ENCODE results near the gene KCNK10. TPM values are rescaled to one million over a fixed set of nuclear protein-coding genes. Genes with fewer than 3 reads are reported as not detected.

The KCNK10 gene
- total RNA-seq, 1 donor = under 0.01 TPM

- TF ChIP-seq, protein P1, sequence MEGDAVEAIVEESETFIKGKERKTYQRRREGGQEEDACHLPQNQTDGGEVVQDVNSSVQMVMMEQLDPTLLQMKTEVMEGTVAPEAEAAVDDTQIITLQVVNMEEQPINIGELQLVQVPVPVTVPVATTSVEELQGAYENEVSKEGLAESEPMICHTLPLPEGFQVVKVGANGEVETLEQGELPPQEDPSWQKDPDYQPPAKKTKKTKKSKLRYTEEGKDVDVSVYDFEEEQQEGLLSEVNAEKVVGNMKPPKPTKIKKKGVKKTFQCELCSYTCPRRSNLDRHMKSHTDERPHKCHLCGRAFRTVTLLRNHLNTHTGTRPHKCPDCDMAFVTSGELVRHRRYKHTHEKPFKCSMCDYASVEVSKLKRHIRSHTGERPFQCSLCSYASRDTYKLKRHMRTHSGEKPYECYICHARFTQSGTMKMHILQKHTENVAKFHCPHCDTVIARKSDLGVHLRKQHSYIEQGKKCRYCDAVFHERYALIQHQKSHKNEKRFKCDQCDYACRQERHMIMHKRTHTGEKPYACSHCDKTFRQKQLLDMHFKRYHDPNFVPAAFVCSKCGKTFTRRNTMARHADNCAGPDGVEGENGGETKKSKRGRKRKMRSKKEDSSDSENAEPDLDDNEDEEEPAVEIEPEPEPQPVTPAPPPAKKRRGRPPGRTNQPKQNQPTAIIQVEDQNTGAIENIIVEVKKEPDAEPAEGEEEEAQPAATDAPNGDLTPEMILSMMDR (IDR thresholded peaks at IDR 0.05; ENCODE audit: extremely low read depth, low read depth, low read length) = no peak
- no peak for DNase-seq (ENCODE audit: insufficient read length, low spot score, missing footprints)
Measured at GRCh38 chr14:88208858-88209257, 114.2 kb downstream of the KCNK10 start.

GRCh38 chr14:88204221-88204620 lies 118.8 kb downstream of the KCNK10 start:
- Histone ChIP-seq H2AFZ (ENCODE audit: low read length) (no peak overlapping the region), H4K20me1 (ENCODE audit: insufficient read depth, low read length) (no peaks in the 10 kb centered on the region), H3K27ac (ENCODE audit: low read depth, low read length) (no peak overlapping the region), H3K4me1 (ENCODE audit: insufficient read depth, low read length) (no peaks in the 10 kb centered on the region), H3K36me3 (ENCODE audit: insufficient read depth, low read length) (no peaks in the 10 kb centered on the region), H3K27me3 (ENCODE audit: insufficient read depth, low read length) (no peaks in the 10 kb centered on the region), H3K9me3 (ENCODE audit: low read depth, low read length) (no peaks in the 10 kb centered on the region), H3K4me2 (ENCODE audit: insufficient read depth, low read length) (no peak overlapping the region), H3K79me2 (ENCODE audit: insufficient read depth, low read length) (no peaks in the 10 kb centered on the region), H3K4me3 (ENCODE audit: insufficient read depth, low read length) (no peak overlapping the region)
- TF ChIP-seq, protein P1 (IDR thresholded peaks at IDR 0.05; ENCODE audit: extremely low read depth, low read depth, low read length) = no peak
- no peak for DNase-seq (ENCODE audit: insufficient read length, low spot score, missing footprints)

More at GRCh38 chr14:88208858-88209257, 114.2 kb downstream of the KCNK10 start:
- Histone ChIP-seq H2AFZ (ENCODE audit: low read length) (no peak overlapping the region), H4K20me1 (ENCODE audit: insufficient read depth, low read length) (no peaks in the 10 kb centered on the region), H3K36me3 (ENCODE audit: insufficient read depth, low read length) (no peaks in the 10 kb centered on the region), H3K4me2 (ENCODE audit: insufficient read depth, low read length) (no peak overlapping the region), H3K27ac (ENCODE audit: low read depth, low read length) (no peak overlapping the region), H3K4me3 (ENCODE audit: insufficient read depth, low read length) (no peak overlapping the region), H3K9me3 (ENCODE audit: low read depth, low read length) (no peaks in the 10 kb centered on the region), H3K79me2 (ENCODE audit: insufficient read depth, low read length) (no peaks in the 10 kb centered on the region), H3K4me1 (ENCODE audit: insufficient read depth, low read length) (no peaks in the 10 kb centered on the region), H3K27me3 (ENCODE audit: insufficient read depth, low read length) (no peaks in the 10 kb centered on the region)

DNA sequence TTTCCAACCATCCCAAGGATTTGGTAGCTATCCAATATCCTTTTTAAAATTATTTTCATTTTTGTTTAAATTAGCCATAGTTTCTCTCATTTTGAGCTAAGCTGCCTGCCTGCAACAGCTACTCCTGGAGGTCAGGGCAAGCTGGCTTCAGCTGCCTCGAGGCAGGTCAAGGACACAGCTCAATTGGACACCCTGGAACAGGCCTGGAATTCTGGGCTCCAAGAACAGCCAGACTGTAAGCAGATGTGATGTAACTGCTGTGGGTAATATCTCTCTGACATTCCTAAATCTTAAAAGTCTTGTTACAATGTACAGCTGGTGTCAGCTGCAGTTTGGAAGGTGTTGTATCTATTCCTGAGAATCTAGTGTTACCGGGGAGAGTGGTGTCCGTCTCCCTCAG lies 119.8 kb downstream of the KCNK10 start:
- Histone ChIP-seq H3K4me2 (ENCODE audit: insufficient read depth, low read length) (no peak overlapping the region), H3K4me1 (ENCODE audit: insufficient read depth, low read length) (no peaks in the 10 kb centered on the region), H3K9me3 (ENCODE audit: low read depth, low read length) (no peaks in the 10 kb centered on the region), H3K27me3 (ENCODE audit: insufficient read depth, low read length) (no peaks in the 10 kb centered on the region), H3K27ac (ENCODE audit: low read depth, low read length) (no peak overlapping the region), H3K4me3 (ENCODE audit: insufficient read depth, low read length) (no peak overlapping the region), H4K20me1 (ENCODE audit: insufficient read depth, low read length) (no peaks in the 10 kb centered on the region), H3K36me3 (ENCODE audit: insufficient read depth, low read length) (no peaks in the 10 kb centered on the region), H3K79me2 (ENCODE audit: insufficient read depth, low read length) (no peaks in the 10 kb centered on the region), H2AFZ (ENCODE audit: low read length) (no peak overlapping the region)
- no peak for DNase-seq (ENCODE audit: insufficient read length, low spot score, missing footprints)
- TF ChIP-seq, protein P1 (IDR thresholded peaks at IDR 0.05; ENCODE audit: extremely low read depth, low read depth, low read length) = no peak

DNA sequence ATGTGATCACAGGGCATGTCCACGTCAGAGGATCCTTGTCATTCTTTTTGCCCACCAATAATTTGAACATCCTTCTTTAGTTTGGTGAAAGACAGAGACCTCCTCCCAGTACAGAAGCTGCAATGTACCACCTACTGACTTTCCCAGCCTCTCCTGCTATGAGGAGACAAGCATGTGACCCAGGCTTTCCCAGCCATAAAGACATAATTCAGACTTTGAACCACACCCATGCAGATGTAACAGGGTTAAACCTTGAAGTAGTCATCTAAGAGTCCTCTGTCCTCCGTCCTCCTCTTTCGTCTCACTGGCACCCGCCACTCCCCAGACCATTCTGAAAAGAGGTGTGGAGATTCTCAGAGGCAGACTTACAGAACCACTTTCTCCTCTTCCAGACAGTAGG lies 120.8 kb downstream of the KCNK10 start:
- Histone ChIP-seq H3K27me3 (ENCODE audit: insufficient read depth, low read length) (no peaks in the 10 kb centered on the region), H3K36me3 (ENCODE audit: insufficient read depth, low read length) (no peaks in the 10 kb centered on the region), H3K27ac (ENCODE audit: low read depth, low read length) (no peak overlapping the region), H4K20me1 (ENCODE audit: insufficient read depth, low read length) (no peaks in the 10 kb centered on the region), H3K4me3 (ENCODE audit: insufficient read depth, low read length) (no peak overlapping the region), H3K79me2 (ENCODE audit: insufficient read depth, low read length) (no peaks in the 10 kb centered on the region), H3K4me2 (ENCODE audit: insufficient read depth, low read length) (no peak overlapping the region), H3K4me1 (ENCODE audit: insufficient read depth, low read length) (no peaks in the 10 kb centered on the region), H2AFZ (ENCODE audit: low read length) (no peak overlapping the region), H3K9me3 (ENCODE audit: low read depth, low read length) (no peaks in the 10 kb centered on the region)
- no peak for DNase-seq (ENCODE audit: insufficient read length, low spot score, missing footprints)
- TF ChIP-seq, protein P1 (IDR thresholded peaks at IDR 0.05; ENCODE audit: extremely low read depth, low read depth, low read length) = no peak
